Measurements from ENCODE around the gene USP26.
"Not testable (repeated sequence)": the region's sequence is repeated elsewhere in the genome, so short reads cannot be mapped to it uniquely, and the experiment has no call there.

The USP26 gene

GRCh38 chrX:133042260-133042659 is 54.6 kb downstream of the USP26 start:
- no peak for DNase-seq (ENCODE audit: low read depth in 2 of 3, low spot score in 2 of 3)

GRCh38 chrX:133033010-133033409 is 63.9 kb downstream of the USP26 start:
- DNase-seq (ENCODE audit: low read depth in 2 of 3, low spot score in 2 of 3): no peak

GRCh38 chrX:133018229-133018628 is 78.7 kb downstream of the USP26 start:
- no peak for DNase-seq (ENCODE audit: low read depth in 2 of 3, low spot score in 2 of 3)

- no peak for DNase-seq (ENCODE audit: low read depth in 2 of 3, low spot score in 2 of 3)
Measured at GRCh38 chrX:133007458-133007857, 89.5 kb downstream of the USP26 start.

- DNase-seq (ENCODE audit: low read depth in 2 of 3, low spot score in 2 of 3): no peak
Measured at GRCh38 chrX:133005616-133006015, 91.3 kb downstream of the USP26 start.

- DNase-seq (ENCODE audit: low read depth in 2 of 3, low spot score in 2 of 3): no peak
Measured at GRCh38 chrX:133005042-133005441, 91.9 kb downstream of the USP26 start.

GRCh38 chrX:132999209-132999608 is 97.7 kb downstream of the USP26 start:
- DNase-seq (ENCODE audit: low read depth in 2 of 3, low spot score in 2 of 3): no peak

- DNase-seq (ENCODE audit: low read depth in 2 of 3, low spot score in 2 of 3): no peak
Measured at GRCh38 chrX:132990835-132991234, 106.1 kb downstream of the USP26 start.

- no peak for DNase-seq (ENCODE audit: low read depth in 2 of 3, low spot score in 2 of 3)
Measured at GRCh38 chrX:132986556-132986955, 110.4 kb downstream of the USP26 start.

- DNase-seq (ENCODE audit: low read depth in 2 of 3, low spot score in 2 of 3): no peak
Measured at GRCh38 chrX:132984058-132984650, 112.8 kb downstream of the USP26 start.

- no peak for DNase-seq (ENCODE audit: low read depth in 2 of 3, low spot score in 2 of 3)
Measured at GRCh38 chrX:132983496-132983895, 113.4 kb downstream of the USP26 start.

- not testable (repeated sequence) for DNase-seq (ENCODE audit: low read depth in 2 of 3, low spot score in 2 of 3)
Measured at GRCh38 chrX:132980035-132980434, 116.9 kb downstream of the USP26 start.

Measured in activated CD8-positive, alpha-beta memory T cell treated with anti-CD3 and anti-CD28 coated beads for 48 hours (primary cell).